CD14-positive monocyte (primary cell): ENCODE results near the gene COG2. TPM values are rescaled to one million over a fixed set of nuclear protein-coding genes. Genes with fewer than 3 reads are reported as not detected.
A peak's percentile ranks its signal among the peaks of the same experiment; 100 is the strongest.

Experiments
- DNase-seq, 3 donors: peaks; one replicate each; pipeline ENCODE4 v3.0.0-alpha.2; 2011 to 2022
- H2AFZ ChIP-seq: 2 replicates; pipeline ENCODE4 v1.6.0; 2012; ENCODE audit warnings: mild to moderate bottlenecking, low read depth, low read length, inconsistent platforms; ENCODE audit not compliant: insufficient read depth, poor library complexity, severe bottlenecking
- H3K27ac ChIP-seq, 2 donors: 1 replicate in 1 of 2; 2 replicates in 1 of 2; pipeline ENCODE4 v1.5.1; 2012 to 2013; ENCODE audit warnings: low read length in 2 of 2, control low read depth in 1 of 2, inconsistent platforms in 1 of 2, low read depth in 1 of 2, mild to moderate bottlenecking in 1 of 2
- H3K27me3 ChIP-seq, 2 donors: one replicate each; pipeline versions ENCODE4 v1.6.0 to v1.6.1; 2011 to 2013; ENCODE audit warnings: low read length in 2 of 2; ENCODE audit not compliant: control insufficient read depth in 2 of 2, insufficient read depth in 2 of 2
- H3K36me3 ChIP-seq, 2 donors: replicated peaks in 1 of 2; 1 replicate in 1 of 2; 2 replicates in 1 of 2; pipeline versions ENCODE4 v1.5.1 to v1.6.1; 2012 to 2013; ENCODE audit warnings: low read length in 2 of 2, control low read depth in 1 of 2, inconsistent platforms in 1 of 2, mild to moderate bottlenecking in 1 of 2; ENCODE audit not compliant: insufficient read depth in 2 of 2, control insufficient read depth in 1 of 2
- H3K4me1 ChIP-seq, 2 donors: 1 replicate in 1 of 2; 2 replicates in 1 of 2; pipeline versions ENCODE4 v1.5.1 to v1.6.1; 2012 to 2013; ENCODE audit warnings: low read length in 2 of 2, control low read depth in 1 of 2, inconsistent platforms in 1 of 2, mild to moderate bottlenecking in 1 of 2, moderate library complexity in 1 of 2; ENCODE audit not compliant: insufficient read depth in 2 of 2, control insufficient read depth in 1 of 2
- H3K4me2 ChIP-seq: replicated peaks from 2 replicates; pipeline ENCODE3; 2012; ENCODE audit warnings: low read length, moderate library complexity, mild to moderate bottlenecking; ENCODE audit not compliant: poor library complexity, severe bottlenecking; ENCODE audit errors: extremely low read depth
- H3K4me3 ChIP-seq, 3 experiments: fragments of 200-600 bp in 1 of 3; sonication (generic) in 1 of 3; replicated peaks in 1 of 3; 1 replicate in 2 of 3; 2 replicates in 1 of 3; pipeline ENCODE4 v1.5.1; 2011 to 2013; ENCODE audit warnings: low read length in 3 of 3, mild to moderate bottlenecking in 3 of 3, control low read depth in 2 of 3, low read depth in 2 of 3, inconsistent platforms in 1 of 3, moderate library complexity in 1 of 3
- H3K79me2 ChIP-seq: 2 replicates; pipeline ENCODE4 v1.6.0; 2012; ENCODE audit warnings: mild to moderate bottlenecking, control low read depth, inconsistent platforms, low read length, moderate library complexity; ENCODE audit not compliant: insufficient read depth
- H3K9ac ChIP-seq: 2 replicates; pipeline ENCODE4 v1.6.0; 2017; ENCODE audit warnings: low read length, mild to moderate bottlenecking; ENCODE audit not compliant: insufficient read depth, poor library complexity, severe bottlenecking
- H3K9me3 ChIP-seq, 2 donors: replicated peaks in 1 of 2; 1 replicate in 1 of 2; 2 replicates in 1 of 2; pipeline versions ENCODE4 v1.5.1 to v1.6.1; 2012 to 2013; ENCODE audit warnings: low read length in 2 of 2, control low read depth in 1 of 2; ENCODE audit not compliant: control insufficient read depth in 1 of 2, insufficient read depth in 1 of 2
- H4K20me1 ChIP-seq: 2 replicates; pipeline ENCODE4 v1.6.0; 2012; ENCODE audit warnings: mild to moderate bottlenecking, low read length, control low read depth, moderate library complexity; ENCODE audit not compliant: insufficient read depth
- H3K27ac Mint-ChIP-seq, 7 donors: one replicate each; pipeline ENCODE4 v1.8.0; 2020; ENCODE audit warnings: mild to moderate bottlenecking in 7 of 7, mixed read lengths in 7 of 7, moderate library complexity in 6 of 7, inconsistent platforms in 2 of 7
- H3K27me3 Mint-ChIP-seq, 3 donors: one replicate each; pipeline ENCODE4 v1.8.0; 2021 to 2022; ENCODE audit warnings: low read depth in 3 of 3, mild to moderate bottlenecking in 3 of 3, mixed read lengths in 3 of 3, moderate library complexity in 3 of 3, inconsistent platforms in 1 of 3
- H3K36me3 Mint-ChIP-seq, 2 donors: one replicate each; pipeline ENCODE4 v1.8.0; 2020; ENCODE audit warnings: mixed read lengths in 2 of 2, inconsistent platforms in 1 of 2, mild to moderate bottlenecking in 1 of 2
- H3K4me1 Mint-ChIP-seq: one replicate; pipeline ENCODE4 v1.8.0; 2020; ENCODE audit warnings: mild to moderate bottlenecking, mixed read lengths
- H3K4me3 Mint-ChIP-seq, 2 donors: one replicate each; pipeline ENCODE4 v1.8.0; 2020; ENCODE audit warnings: mild to moderate bottlenecking in 2 of 2, mixed read lengths in 2 of 2, moderate library complexity in 1 of 2
- H3K9me3 Mint-ChIP-seq, 7 donors: one replicate each; pipeline ENCODE4 v1.8.0; 2020 to 2022; ENCODE audit warnings: mixed read lengths in 7 of 7, mild to moderate bottlenecking in 6 of 7, moderate library complexity in 6 of 7, inconsistent platforms in 2 of 7
- CTCF ChIP-seq: fragments of 200-600 bp; IDR thresholded peaks from one replicate; pipeline ENCODE4 v1.8.0; 2022; ENCODE audit warnings: antibody characterized with exemption, mild to moderate bottlenecking
- WGBS: methylation state at CpG from one replicate; pipeline ENCODE4 v1.1.5; 2013; ENCODE audit warnings: missing lambda C conversion rate; ENCODE audit not compliant: insufficient coverage; 5-methylcytosine and 5-hydroxymethylcytosine counted together
- intact Hi-C, 2 donors: fragments of 100-400 bp; cut with micrococcal nuclease; formaldehyde crosslinking; loops; one replicate each; pipeline versions ENCODE4 v1.15.0 to v1.15.1; 2023
- polyA plus RNA-seq, 3 donors: library from polyadenylated mRNA; depleted of rRNA in 1 of 3; unstranded in 2 of 3; stranded (reverse) in 1 of 3; fragments of 300-500 nt in 2 of 3; fragments of >200 nt in 1 of 3; fragmentation: Illumina TruSeq in 2 of 3; gene quantifications; 1 replicate in 2 of 3; 2 replicates in 1 of 3; pipeline ENCODE4 v1.2.3, GENCODE V29; 2012 to 2021

Gene COG2
- polyA plus RNA-seq, 3 donors = 16.7 to 30.4 (median 24.7) TPM

DNA sequence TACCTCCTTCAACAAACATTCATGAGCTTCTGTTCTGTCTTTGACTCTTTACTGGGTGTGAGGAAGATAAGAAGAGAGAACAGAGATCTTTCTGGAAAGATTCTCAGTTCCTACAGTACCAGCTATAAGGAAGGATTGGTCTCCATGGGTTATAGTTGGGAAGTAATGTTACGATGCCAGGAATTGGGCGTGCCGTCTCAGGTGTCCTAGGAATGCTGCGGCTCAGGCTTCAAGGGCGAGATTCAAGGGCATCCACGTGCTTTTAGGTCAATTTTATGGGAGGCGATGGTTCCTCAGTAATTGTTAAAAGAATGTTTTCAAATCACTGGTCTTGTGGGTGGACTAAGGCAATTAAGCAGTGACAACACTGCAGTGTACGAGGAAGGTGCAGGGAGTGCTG, 27.3 kb downstream of the COG2 start:
- no peaks in the 10 kb centered on the region for H3K27me3 ChIP-seq
- H3K9me3 ChIP-seq = no peaks in the 10 kb centered on the region
- TF ChIP-seq CTCF = no peak
- intact Hi-C loops = no loop called here
- H3K36me3 ChIP-seq = peaks cover 98% of the 10 kb centered on the region in 2 donors
- no peak overlapping the region for H2AFZ ChIP-seq
- H3K9me3 Mint-ChIP-seq = no peaks in the 10 kb centered on the region
- no peak for DNase-seq
- H3K9ac ChIP-seq = no peak overlapping the region
- H3K4me3 Mint-ChIP-seq = no peak overlapping the region
- H3K27me3 Mint-ChIP-seq = no peaks in the 10 kb centered on the region
- 94% methylated on average over 8 of the region's 8 CpGs for WGBS
- no peak overlapping the region for H3K4me2 ChIP-seq
- no peaks in the 10 kb centered on the region for H4K20me1 ChIP-seq
- peak overlapping the region in 1 of 7 donors; percentile 2 for H3K27ac Mint-ChIP-seq
- H3K4me1 Mint-ChIP-seq = no peaks in the 10 kb centered on the region
- no peaks in the 10 kb centered on the region for H3K79me2 ChIP-seq
- H3K36me3 Mint-ChIP-seq = peaks cover 89 to 92% of the 10 kb centered on the region in 2 donors
- no peak overlapping the region for H3K27ac ChIP-seq
- H3K4me1 ChIP-seq = no peaks in the 10 kb centered on the region
- H3K4me3 ChIP-seq = no peak overlapping the region

- Histone ChIP-seq H3K4me3 (no peak overlapping the region), H3K36me3 (peaks cover 98 to 99% of the 10 kb centered on the region in 2 donors), H4K20me1 (no peaks in the 10 kb centered on the region), H3K27me3 (no peaks in the 10 kb centered on the region), H3K9me3 (no peaks in the 10 kb centered on the region), H3K79me2 (no peaks in the 10 kb centered on the region), H3K4me1 (no peaks in the 10 kb centered on the region), H3K4me2 (no peak overlapping the region), H3K9ac (no peak overlapping the region), H3K27ac (no peak overlapping the region), H2AFZ (no peak overlapping the region)
- DNase-seq = no peak
- Mint-ChIP-seq H3K27me3 (no peaks in the 10 kb centered on the region), H3K27ac (peak overlapping the region in 1 of 7 donors; percentile 6), H3K4me3 (no peak overlapping the region), H3K4me1 (no peaks in the 10 kb centered on the region), H3K9me3 (peaks cover 0 to 4% (median 0%) of the 10 kb centered on the region in 7 donors), H3K36me3 (peaks cover 82 to 95% of the 10 kb centered on the region in 2 donors)
- intact Hi-C loops = no loop called here
- TF ChIP-seq CTCF = no peak
- 100% methylated on average over 2 of the region's 2 CpGs for WGBS
Measured at GRCh38 chr1:230674581-230674980, 32.3 kb downstream of the COG2 start.
